Panc1 (cell line): ENCODE results near the gene CAVIN3. TPM values are rescaled to one million over a fixed set of nuclear protein-coding genes. Genes with fewer than 3 reads are reported as not detected.

ENCODE experiments used
- ATAC-seq: fragments of 200-7000 bp; cut with Tn5 transposase; 2 replicates; pipeline ENCODE4 v1.9.1; 2020; ENCODE audit warnings: mild to moderate bottlenecking, moderate library complexity
- BruUV-seq: library from RNA; stranded (reverse); fragments of 400-500 nt; replicated peaks from 2 replicates; lab custom pipeline; 2021; lab: Mats Ljungman, UMichigan
- CTCF ChIA-PET: fragments of 300-600 bp; sonication (Branson Sonifier 250); formaldehyde crosslinking; loops from one replicate; lab custom pipeline; 2022; ENCODE audit warnings: antibody characterized with exemption; lab: Charles Lee
- POLR2A ChIA-PET: fragments of 300-600 bp; sonication (Branson Sonifier 250); formaldehyde crosslinking; loops from one replicate; lab custom pipeline; 2022; ENCODE audit warnings: antibody characterized with exemption; lab: Charles Lee
- DNase-seq: peaks from one replicate; pipeline ENCODE4 v3.0.0-alpha.2; 2010; ENCODE audit warnings: low read depth, low spot score
- H3K27ac ChIP-seq: 2 replicates; pipeline ENCODE4 v1.5.1; 2011; ENCODE audit warnings: mild to moderate bottlenecking, low read length, inconsistent platforms
- H3K27me3 ChIP-seq: fragments of 200-500 bp; sonication (Bioruptor generic); 2 replicates; pipeline ENCODE4 v1.6.0; 2014; ENCODE audit warnings: low read length, inconsistent platforms; ENCODE audit not compliant: control insufficient read depth, insufficient read depth
- H3K36me3 ChIP-seq: fragments of 200-500 bp; sonication (Bioruptor generic); 2 replicates; pipeline ENCODE4 v1.5.1; 2014; ENCODE audit warnings: inconsistent platforms, mild to moderate bottlenecking, low read length, moderate library complexity; ENCODE audit not compliant: control insufficient read depth, insufficient read depth
- H3K4me1 ChIP-seq: 2 replicates; pipeline ENCODE4 v1.5.1; 2011; ENCODE audit warnings: inconsistent platforms, mild to moderate bottlenecking, low read length, moderate library complexity; ENCODE audit not compliant: control insufficient read depth, insufficient read depth
- H3K4me3 ChIP-seq, 2 experiments: 2 replicates each; pipeline ENCODE4 v1.5.1; 2011 to 2012; ENCODE audit warnings: low read depth in 2 of 2, low read length in 2 of 2, mild to moderate bottlenecking in 2 of 2, inconsistent platforms in 1 of 2, moderate library complexity in 1 of 2
- H3K9me3 ChIP-seq: fragments of 200-500 bp; sonication (Bioruptor generic); 2 replicates; pipeline ENCODE4 v1.5.1; 2014; ENCODE audit warnings: low read depth, mild to moderate bottlenecking, inconsistent platforms, low read length, moderate library complexity; ENCODE audit not compliant: control insufficient read depth, insufficient read depth
- CTCF ChIP-seq: fragments of 450-650 bp; IDR thresholded peaks from 2 replicates; pipeline ENCODE4 v1.5.1; 2017; ENCODE audit warnings: mild to moderate bottlenecking
- POLR2AphosphoS5 ChIP-seq: IDR thresholded peaks from 2 replicates; pipeline ENCODE4 v1.6.1; 2012; ENCODE audit warnings: mild to moderate bottlenecking, low read depth, low read length, moderate library complexity
- REST ChIP-seq, 2 experiments: IDR thresholded peaks; 2 replicates each; pipeline ENCODE4 v1.6.1; 2011 to 2012; ENCODE audit warnings: low read depth in 2 of 2, control low read depth in 1 of 2, low read length in 1 of 2, mild to moderate bottlenecking in 1 of 2, moderate library complexity in 1 of 2; ENCODE audit not compliant: insufficient read depth in 1 of 2
- TCF7L2 ChIP-seq: IDR thresholded peaks from 2 replicates; pipeline ENCODE4 v1.6.1; 2011; ENCODE audit warnings: mild to moderate bottlenecking, low read depth, low read length, inconsistent platforms
- in situ Hi-C: cut with HindIII; loops from 2 replicates; pipeline ENCODE4 v1.10.0; 2016; ENCODE audit warnings: low sequenced_read_pairs, low pct_unique_long_range_greater_than_20kb
- intact Hi-C: fragments of 100-400 bp; cut with micrococcal nuclease; formaldehyde crosslinking; loops from one replicate; pipeline ENCODE4 v1.10.0; 2022; ENCODE audit not compliant: unreplicated experiment
- total RNA-seq: library from RNA; stranded (reverse); gene quantifications from one replicate; pipeline ENCODE4 v1.2.1, GENCODE V29; 2021; ENCODE audit not compliant: unreplicated experiment

The CAVIN3 gene
- total RNA-seq, 1 experiment from 2014 or later: 31.1 TPM

GRCh38 chr11:6301096-6301495, 19.2 kb downstream of the CAVIN3 start:
- BruUV-seq: no TSS peak
- TF ChIP-seq CTCF: no peak

GRCh38 chr11:6300325-6300724, 20.0 kb downstream of the CAVIN3 start:
- Histone ChIP-seq H3K9me3 (no peaks in the 10 kb centered on the region), H3K27me3 (peaks cover 17% of the 10 kb centered on the region; the same call in 1 of the 2 replicates), H3K27ac (no peak overlapping the region), H3K4me1 (no peaks in the 10 kb centered on the region), H3K4me3 (no peak overlapping the region), H3K36me3 (no peaks in the 10 kb centered on the region)
- no TSS peak for BruUV-seq
- POLR2A ChIA-PET: no interaction called here
- CTCF ChIA-PET: no interaction called here
- no peak for ATAC-seq
- in situ Hi-C loops: no loop called here
- intact Hi-C loops: no loop called here
- TF ChIP-seq POLR2AphosphoS5: no peak
- DNase-seq: no peak

More at GRCh38 chr11:6301096-6301495, 19.2 kb downstream of the CAVIN3 start:
- ChIA-PET POLR2A (interaction anchor here (0.5 kb wide), 1 partner anchor 32 kb away, joined by 15 read pairs; no protein-coding TSS in a partner anchor), CTCF (interaction anchor here (0.7 kb wide), 1 partner anchor 309 kb away, joined by 5 read pairs; no protein-coding TSS in a partner anchor)
- intact Hi-C loops (no loop called here), in situ Hi-C loops (no loop called here)
- H3K27me3 ChIP-seq: peaks cover 23% of the 10 kb centered on the region
- no peaks in the 10 kb centered on the region for H3K36me3 ChIP-seq
- no peak for DNase-seq
- no peak overlapping the region for H3K4me3 ChIP-seq
- H3K4me1 ChIP-seq: no peaks in the 10 kb centered on the region
- no peak overlapping the region for H3K27ac ChIP-seq
- H3K9me3 ChIP-seq: no peaks in the 10 kb centered on the region
- ATAC-seq: no peak

- ChIA-PET CTCF (interaction anchor here (0.6 to 1.6 kb wide), 8 partner anchors 18 to 77 kb away, joined by 3 to 16 read pairs (median 4); no protein-coding TSS in a partner anchor), POLR2A (no interaction called here)
- in situ Hi-C loops: no loop called here
- peak; percentile 99 for ATAC-seq
- H3K27me3 ChIP-seq: peaks cover 10% of the 10 kb centered on the region; the same call in 1 of the 2 replicates
- H3K27ac ChIP-seq: no peak overlapping the region
- H3K36me3 ChIP-seq: no peaks in the 10 kb centered on the region
- no TSS peak for BruUV-seq
- no peak for DNase-seq
- TF ChIP-seq POLR2AphosphoS5: no peak
- peak; percentile 98 for TF ChIP-seq CTCF
- TF ChIP-seq TCF7L2: no peak
- TF ChIP-seq REST (IDR thresholded peaks at IDR 0.05; ENCODE audit: insufficient read depth in 1 of 2, low read depth in 2 of 2, low read length in 1 of 2): no peak
- H3K4me3 ChIP-seq: no peak overlapping the region
- intact Hi-C loops: loop anchor here (2.0 to 5.0 kb wide), 2 partner anchors 54 to 276 kb away; no protein-coding TSS in a partner anchor
- H3K4me1 ChIP-seq: no peaks in the 10 kb centered on the region
- no peaks in the 10 kb centered on the region for H3K9me3 ChIP-seq
Measured at GRCh38 chr11:6298605-6299004, 21.7 kb downstream of the CAVIN3 start.
